GM23338 (cell line): ENCODE results near the gene SH3RF3. TPM values are rescaled to one million over a fixed set of nuclear protein-coding genes. Genes with fewer than 3 reads are reported as not detected.

Source experiments
- ATAC-seq: fragments of 200-7000 bp; cut with Tn5 transposase; 3 replicates; pipeline ENCODE4 v1.9.1; 2020
- DNase-seq: peaks from one replicate; pipeline ENCODE4 v3.0.0-alpha.2; 2015; ENCODE audit warnings: low spot score
- H2AFZ ChIP-seq: fragments of 200-600 bp; sonication (generic); 2 replicates; pipeline ENCODE4 v1.8.0; 2016; ENCODE audit warnings: antibody characterized with exemption, mild to moderate bottlenecking, moderate library complexity
- H3F3A ChIP-seq: fragments of 200-600 bp; sonication (generic); replicated peaks from 2 replicates; pipeline ENCODE4 v1.8.0; 2017; ENCODE audit warnings: antibody characterized with exemption, mixed run types, low read depth
- H3K27ac ChIP-seq: fragments of 200-600 bp; sonication (generic); 2 replicates; pipeline ENCODE4 v1.6.1; 2016; ENCODE audit warnings: low read depth
- H3K27me3 ChIP-seq: fragments of 200-600 bp; sonication (generic); 2 replicates; pipeline ENCODE4 v1.8.0; 2016; ENCODE audit warnings: mild to moderate bottlenecking, mixed run types, moderate library complexity; ENCODE audit not compliant: insufficient read depth
- H3K36me3 ChIP-seq: fragments of 200-600 bp; sonication (generic); 2 replicates; pipeline ENCODE4 v1.8.0; 2016; ENCODE audit warnings: mild to moderate bottlenecking; ENCODE audit not compliant: insufficient read depth
- H3K4me1 ChIP-seq: fragments of 200-600 bp; sonication (generic); 2 replicates; pipeline ENCODE4 v1.8.0; 2016; ENCODE audit warnings: mild to moderate bottlenecking, moderate library complexity; ENCODE audit not compliant: insufficient read depth
- H3K4me2 ChIP-seq: fragments of 200-600 bp; sonication (generic); 2 replicates; pipeline ENCODE4 v1.7.1; 2017; ENCODE audit warnings: mixed run types
- H3K4me3 ChIP-seq: fragments of 200-600 bp; sonication (generic); 2 replicates; pipeline ENCODE4 v1.6.1; 2016; ENCODE audit warnings: mixed run types
- H3K79me2 ChIP-seq: fragments of 200-600 bp; sonication (generic); replicated peaks from 2 replicates; pipeline ENCODE4 v1.8.0; 2017; ENCODE audit warnings: mild to moderate bottlenecking; ENCODE audit not compliant: insufficient read depth
- H3K9me2 ChIP-seq: fragments of 200-600 bp; sonication (generic); 2 replicates; pipeline ENCODE4 v1.8.0; 2017; ENCODE audit not compliant: insufficient read depth
- H4K20me1 ChIP-seq: fragments of 200-600 bp; sonication (generic); replicated peaks from 2 replicates; pipeline ENCODE4 v1.8.0; 2017; ENCODE audit warnings: mild to moderate bottlenecking; ENCODE audit not compliant: insufficient read depth
- H3K27ac Mint-ChIP-seq: 2 replicates; pipeline ENCODE4 v1.8.0; 2020; ENCODE audit warnings: inconsistent platforms, mild to moderate bottlenecking, moderate library complexity, mixed read lengths
- H3K27me3 Mint-ChIP-seq: 3 replicates; pipeline ENCODE4 v1.8.0; 2022; ENCODE audit warnings: low read depth, mild to moderate bottlenecking, moderate library complexity, mixed read lengths, inconsistent platforms; ENCODE audit not compliant: insufficient read depth, poor library complexity
- H3K36me3 Mint-ChIP-seq: 3 replicates; pipeline ENCODE4 v1.8.0; 2021; ENCODE audit warnings: low read depth, mild to moderate bottlenecking, inconsistent platforms, moderate library complexity, mixed read lengths
- H3K4me1 Mint-ChIP-seq: 3 replicates; pipeline ENCODE4 v1.8.0; 2020; ENCODE audit warnings: mild to moderate bottlenecking, inconsistent platforms, mixed read lengths
- H3K4me3 Mint-ChIP-seq: 3 replicates; pipeline ENCODE4 v1.8.0; 2021; ENCODE audit warnings: moderate library complexity, mild to moderate bottlenecking, inconsistent platforms, mixed read lengths
- H3K9me3 Mint-ChIP-seq: 3 replicates; pipeline ENCODE4 v1.8.0; 2020; ENCODE audit warnings: moderate library complexity, mild to moderate bottlenecking, inconsistent platforms, mixed read lengths
- CREB1 ChIP-seq: fragments of 250-450 bp; sonication (Bioruptor Pico); IDR thresholded peaks from 2 replicates; pipeline ENCODE4 v1.5.0; 2020; ENCODE audit warnings: low read depth, mild to moderate bottlenecking, moderate library complexity
- EZH2 ChIP-seq: fragments of 200-600 bp; sonication (generic); IDR thresholded peaks from one replicate; pipeline ENCODE4 v1.8.0; 2017; ENCODE audit warnings: antibody characterized with exemption, mild to moderate bottlenecking, low read depth; ENCODE audit not compliant: unreplicated experiment
- EZH2phosphoT487 ChIP-seq: fragments of 200-600 bp; sonication (generic); IDR thresholded peaks from one replicate; pipeline ENCODE4 v1.8.1; 2018; ENCODE audit warnings: antibody characterized with exemption; ENCODE audit not compliant: unreplicated experiment
- JUNB ChIP-seq: IDR thresholded peaks from one replicate; pipeline ENCODE4 v1.6.1; 2016; ENCODE audit warnings: antibody characterized with exemption; ENCODE audit not compliant: unreplicated experiment
- NANOG ChIP-seq: IDR thresholded peaks from 2 replicates; pipeline ENCODE4 v1.6.1; 2016; ENCODE audit warnings: antibody characterized with exemption, borderline replicate concordance
- POLR2AphosphoS5 ChIP-seq: IDR thresholded peaks from 2 replicates; pipeline ENCODE4 v1.6.1; 2016; ENCODE audit warnings: antibody characterized with exemption, low read depth
- REST ChIP-seq: IDR thresholded peaks from one replicate; pipeline ENCODE4 v1.6.1; 2018; ENCODE audit warnings: antibody characterized with exemption; ENCODE audit not compliant: unreplicated experiment
- STAT1 ChIP-seq: IDR thresholded peaks from one replicate; pipeline ENCODE4 v1.6.1; 2016; ENCODE audit warnings: antibody characterized with exemption; ENCODE audit not compliant: unreplicated experiment
- ZNF114 ChIP-seq: fragments of 250-450 bp; sonication (Bioruptor Pico); IDR thresholded peaks from 2 replicates; pipeline ENCODE4 v1.5.0; 2020; ENCODE audit warnings: mild to moderate bottlenecking, moderate library complexity
- ZNF331 ChIP-seq: fragments of 250-450 bp; sonication (Bioruptor Pico); IDR thresholded peaks from 2 replicates; pipeline ENCODE4 v1.5.0; 2020; ENCODE audit warnings: low read depth, mild to moderate bottlenecking, moderate library complexity
- ZNF462 ChIP-seq: fragments of 250-450 bp; sonication (Bioruptor Pico); IDR thresholded peaks from 2 replicates; pipeline ENCODE4 v1.5.0; 2020; ENCODE audit warnings: mild to moderate bottlenecking, moderate library complexity
- polyA plus RNA-seq: library from polyadenylated mRNA; unstranded; fragments of >200 nt; fragmentation: Nextera tagmentation; extraction: Ambion mirVana; gene quantifications from 2 replicates; pipeline ENCODE4 v1.2.1, GENCODE V29; 2016
- total RNA-seq: library from RNA; depleted of rRNA; stranded (reverse); fragments of >200 nt; shearing (Covaris generic); gene quantifications from 2 replicates; pipeline ENCODE4 v1.2.3, GENCODE V29; 2014
- TF ChIP-seq, protein P1 (sequence below): IDR thresholded peaks from 2 replicates; pipeline ENCODE4 v1.6.1; 2016; ENCODE audit warnings: antibody characterized with exemption
- TF ChIP-seq, protein P2 (sequence below), 2 experiments: fragments of 200-600 bp in 1 of 2; sonication (generic) in 1 of 2; conservative IDR thresholded peaks; 2 replicates each; pipeline versions ENCODE4 v1.5.1 to v1.6.1; 2016 to 2017; ENCODE audit warnings: antibody characterized with exemption in 2 of 2, low read depth in 2 of 2, mild to moderate bottlenecking in 2 of 2, moderate library complexity in 1 of 2

The SH3RF3 gene
- total and polyA plus RNA-seq, 2 experiments from 2014 or later = 0.11 to 0.63 TPM

- no peak overlapping the region for H3K4me3 Mint-ChIP-seq
- no peak overlapping the region for H3K4me2 ChIP-seq
- H3K27ac ChIP-seq = no peak overlapping the region
- H3F3A ChIP-seq = no peaks in the 10 kb centered on the region
- no peaks in the 10 kb centered on the region for H3K4me1 ChIP-seq
- H3K4me1 Mint-ChIP-seq = peaks cover 4% of the 10 kb centered on the region; the same call in 1 of the 3 replicates
- no peaks in the 10 kb centered on the region for H3K9me3 Mint-ChIP-seq
- H3K36me3 ChIP-seq = no peaks in the 10 kb centered on the region
- no peak overlapping the region for H3K4me3 ChIP-seq
- H3K36me3 Mint-ChIP-seq = no peaks in the 10 kb centered on the region
- TF ChIP-seq EZH2 = no peak
- TF ChIP-seq JUNB = no peak
- no peak for TF ChIP-seq ZNF331 (CRISPR knock-in tag)
- TF ChIP-seq, protein P1, sequence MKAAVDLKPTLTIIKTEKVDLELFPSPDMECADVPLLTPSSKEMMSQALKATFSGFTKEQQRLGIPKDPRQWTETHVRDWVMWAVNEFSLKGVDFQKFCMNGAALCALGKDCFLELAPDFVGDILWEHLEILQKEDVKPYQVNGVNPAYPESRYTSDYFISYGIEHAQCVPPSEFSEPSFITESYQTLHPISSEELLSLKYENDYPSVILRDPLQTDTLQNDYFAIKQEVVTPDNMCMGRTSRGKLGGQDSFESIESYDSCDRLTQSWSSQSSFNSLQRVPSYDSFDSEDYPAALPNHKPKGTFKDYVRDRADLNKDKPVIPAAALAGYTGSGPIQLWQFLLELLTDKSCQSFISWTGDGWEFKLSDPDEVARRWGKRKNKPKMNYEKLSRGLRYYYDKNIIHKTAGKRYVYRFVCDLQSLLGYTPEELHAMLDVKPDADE = no peak
- no peak for TF ChIP-seq EZH2phosphoT487
- no peak for TF ChIP-seq ZNF114 (CRISPR knock-in tag)
- no peak for TF ChIP-seq NANOG
- no peak for TF ChIP-seq ZNF462 (CRISPR knock-in tag)
- TF ChIP-seq POLR2AphosphoS5 = no peak
- TF ChIP-seq STAT1 = no peak
- TF ChIP-seq REST = no peak
- TF ChIP-seq, protein P2, sequence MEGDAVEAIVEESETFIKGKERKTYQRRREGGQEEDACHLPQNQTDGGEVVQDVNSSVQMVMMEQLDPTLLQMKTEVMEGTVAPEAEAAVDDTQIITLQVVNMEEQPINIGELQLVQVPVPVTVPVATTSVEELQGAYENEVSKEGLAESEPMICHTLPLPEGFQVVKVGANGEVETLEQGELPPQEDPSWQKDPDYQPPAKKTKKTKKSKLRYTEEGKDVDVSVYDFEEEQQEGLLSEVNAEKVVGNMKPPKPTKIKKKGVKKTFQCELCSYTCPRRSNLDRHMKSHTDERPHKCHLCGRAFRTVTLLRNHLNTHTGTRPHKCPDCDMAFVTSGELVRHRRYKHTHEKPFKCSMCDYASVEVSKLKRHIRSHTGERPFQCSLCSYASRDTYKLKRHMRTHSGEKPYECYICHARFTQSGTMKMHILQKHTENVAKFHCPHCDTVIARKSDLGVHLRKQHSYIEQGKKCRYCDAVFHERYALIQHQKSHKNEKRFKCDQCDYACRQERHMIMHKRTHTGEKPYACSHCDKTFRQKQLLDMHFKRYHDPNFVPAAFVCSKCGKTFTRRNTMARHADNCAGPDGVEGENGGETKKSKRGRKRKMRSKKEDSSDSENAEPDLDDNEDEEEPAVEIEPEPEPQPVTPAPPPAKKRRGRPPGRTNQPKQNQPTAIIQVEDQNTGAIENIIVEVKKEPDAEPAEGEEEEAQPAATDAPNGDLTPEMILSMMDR (conservative IDR thresholded peaks at IDR 0.05; ENCODE audit: low read depth in 2 of 2) = no peak
- no peak for TF ChIP-seq CREB1 (CRISPR knock-in tag)
- H3K9me2 ChIP-seq = no peaks in the 10 kb centered on the region
- no peak overlapping the region for H2AFZ ChIP-seq
- peaks cover 14% of the 10 kb centered on the region for H3K27me3 Mint-ChIP-seq
- H3K27me3 ChIP-seq = no peaks in the 10 kb centered on the region
- ATAC-seq = no peak
- no peak overlapping the region for H3K27ac Mint-ChIP-seq
- DNase-seq = no peak
- H3K79me2 ChIP-seq = no peaks in the 10 kb centered on the region
- no peaks in the 10 kb centered on the region for H4K20me1 ChIP-seq
Observed at GRCh38 chr2:109513230-109513629, 384.2 kb downstream of the SH3RF3 start.
